NB4 (cell line): ENCODE results near the gene UNK.

Experiments
- DNase-seq: peaks from one replicate; pipeline ENCODE4 v3.0.0; 2010; ENCODE audit warnings: low read depth
- H3K4me3 ChIP-seq: one replicate; pipeline ENCODE4 v1.5.1; 2011; ENCODE audit warnings: mild to moderate bottlenecking, low read depth, low read length, moderate library complexity
- MYC ChIP-seq: IDR thresholded peaks from 2 replicates; pipeline ENCODE4 v1.6.1; 2011; ENCODE audit warnings: low read depth, low read length
- POLR2A ChIP-seq: IDR thresholded peaks from 2 replicates; pipeline ENCODE4 v1.6.1; 2011; ENCODE audit warnings: mild to moderate bottlenecking; ENCODE audit not compliant: insufficient read length; ENCODE audit errors: extremely low read depth
- TF ChIP-seq, protein P1 (sequence below): IDR thresholded peaks from 2 replicates; pipeline ENCODE4 v1.6.1; 2011; ENCODE audit warnings: low read depth, low read length
- TF ChIP-seq, protein P2 (sequence below): IDR thresholded peaks from one replicate; pipeline ENCODE4 v1.5.1; 2012; ENCODE audit warnings: low read depth, low read length

Gene UNK

GRCh38 chr17:75845933-75846691 is 61.5 kb downstream of the UNK start:
- H3K4me3 ChIP-seq = peak overlapping the region; percentile 9
- TF ChIP-seq POLR2A (no peak), MYC (no peak)
- TF ChIP-seq, protein P1, sequence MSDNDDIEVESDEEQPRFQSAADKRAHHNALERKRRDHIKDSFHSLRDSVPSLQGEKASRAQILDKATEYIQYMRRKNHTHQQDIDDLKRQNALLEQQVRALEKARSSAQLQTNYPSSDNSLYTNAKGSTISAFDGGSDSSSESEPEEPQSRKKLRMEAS = no peak
- TF ChIP-seq, protein P2, sequence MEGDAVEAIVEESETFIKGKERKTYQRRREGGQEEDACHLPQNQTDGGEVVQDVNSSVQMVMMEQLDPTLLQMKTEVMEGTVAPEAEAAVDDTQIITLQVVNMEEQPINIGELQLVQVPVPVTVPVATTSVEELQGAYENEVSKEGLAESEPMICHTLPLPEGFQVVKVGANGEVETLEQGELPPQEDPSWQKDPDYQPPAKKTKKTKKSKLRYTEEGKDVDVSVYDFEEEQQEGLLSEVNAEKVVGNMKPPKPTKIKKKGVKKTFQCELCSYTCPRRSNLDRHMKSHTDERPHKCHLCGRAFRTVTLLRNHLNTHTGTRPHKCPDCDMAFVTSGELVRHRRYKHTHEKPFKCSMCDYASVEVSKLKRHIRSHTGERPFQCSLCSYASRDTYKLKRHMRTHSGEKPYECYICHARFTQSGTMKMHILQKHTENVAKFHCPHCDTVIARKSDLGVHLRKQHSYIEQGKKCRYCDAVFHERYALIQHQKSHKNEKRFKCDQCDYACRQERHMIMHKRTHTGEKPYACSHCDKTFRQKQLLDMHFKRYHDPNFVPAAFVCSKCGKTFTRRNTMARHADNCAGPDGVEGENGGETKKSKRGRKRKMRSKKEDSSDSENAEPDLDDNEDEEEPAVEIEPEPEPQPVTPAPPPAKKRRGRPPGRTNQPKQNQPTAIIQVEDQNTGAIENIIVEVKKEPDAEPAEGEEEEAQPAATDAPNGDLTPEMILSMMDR = no peak
- DNase-seq = no peak

DNA sequence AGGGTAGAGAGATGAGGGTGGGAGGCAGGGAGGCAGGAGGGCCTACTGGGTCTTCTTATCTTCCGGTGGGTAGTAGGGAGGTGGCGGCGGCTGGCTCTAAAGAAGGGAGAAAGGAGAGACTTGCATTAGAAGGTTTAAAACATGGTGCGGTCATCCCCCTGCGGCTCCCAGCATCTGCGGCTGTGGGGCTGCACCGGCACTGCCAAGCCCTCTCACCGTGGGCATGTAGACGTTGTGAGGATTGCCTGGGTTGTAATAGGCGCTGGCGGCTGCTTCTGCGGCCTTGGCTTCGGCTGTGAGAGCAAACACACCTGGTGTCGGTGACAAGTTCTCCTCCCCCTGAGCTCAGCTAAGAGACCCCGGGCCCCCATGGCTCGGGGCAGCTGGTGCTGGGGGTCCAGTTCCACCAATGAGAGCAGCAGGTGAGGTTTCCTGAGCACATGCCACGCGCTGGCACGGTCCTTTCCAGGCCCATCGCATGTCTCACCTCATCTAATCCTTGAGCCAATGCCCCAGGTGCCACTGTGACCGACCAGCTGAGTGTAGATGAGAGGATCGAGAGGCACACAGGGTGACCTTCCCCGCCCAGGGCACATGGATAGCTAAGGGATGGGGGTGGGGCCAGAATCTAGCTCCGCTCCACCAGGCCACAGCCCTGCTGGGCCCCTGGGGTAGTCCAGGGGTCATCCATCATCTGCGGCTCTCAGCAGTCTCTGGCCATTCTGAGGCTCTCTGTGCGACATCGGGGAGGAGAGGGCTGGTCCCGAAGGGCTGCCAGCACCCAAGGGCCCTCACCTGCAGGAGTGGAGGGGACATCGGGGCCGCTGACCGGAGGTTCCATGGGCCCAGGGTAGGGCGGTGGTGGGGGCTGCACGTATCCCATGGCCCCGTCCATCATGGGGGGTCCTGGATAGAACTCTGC is 62.3 kb downstream of the UNK start:
- no peak for DNase-seq
- H3K4me3 ChIP-seq = no peak overlapping the region
- TF ChIP-seq, protein P2 = no peak
- TF ChIP-seq, protein P1 = no peak
- no peak for TF ChIP-seq POLR2A
- no peak for TF ChIP-seq MYC

DNA sequence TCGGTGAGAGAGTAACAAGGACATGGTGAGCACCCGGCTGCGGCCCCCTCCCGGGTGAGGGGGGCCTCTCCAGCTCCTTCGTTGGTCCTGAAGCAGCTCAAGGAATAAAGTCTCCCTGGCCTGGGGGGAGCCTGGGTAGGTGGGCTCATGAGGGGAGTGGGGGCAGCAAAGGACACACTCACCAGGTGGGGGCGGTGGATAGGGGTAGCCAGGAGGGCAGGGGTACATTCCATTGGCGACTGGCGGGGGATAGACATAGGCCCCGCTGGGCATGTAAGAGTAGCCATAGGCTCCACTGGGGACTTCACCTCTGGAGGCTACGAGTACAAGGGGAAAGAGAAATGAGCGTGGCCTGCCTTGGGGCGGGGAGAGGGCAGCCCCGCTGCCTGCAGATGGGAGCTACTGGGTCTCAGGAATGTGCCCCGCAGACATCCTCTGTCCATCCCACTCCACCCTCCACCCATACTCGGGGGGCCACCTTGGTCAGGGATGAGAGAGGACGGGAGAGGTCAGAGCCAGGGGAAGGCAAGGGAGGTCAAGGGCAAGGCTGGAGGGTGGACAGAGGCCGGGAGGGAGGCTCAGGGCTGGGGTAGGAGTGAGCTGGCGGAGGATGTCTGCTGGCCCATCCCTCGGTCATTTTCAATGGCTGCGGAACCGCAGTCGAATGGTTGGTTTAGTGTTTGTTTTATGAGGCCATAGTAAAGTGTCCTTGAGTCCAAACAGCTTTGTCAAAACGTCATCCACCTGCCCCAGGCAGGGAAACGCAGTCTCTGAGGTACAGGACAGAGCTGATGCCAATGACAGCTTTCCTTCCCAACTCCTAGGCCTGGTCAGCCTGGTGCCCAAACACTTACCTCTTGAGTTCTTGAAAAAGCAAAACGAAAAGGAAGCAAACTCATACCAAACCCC is 63.3 kb downstream of the UNK start:
- DNase-seq = no peak
- TF ChIP-seq, protein P1 = no peak
- TF ChIP-seq MYC = no peak
- TF ChIP-seq POLR2A = no peak
- TF ChIP-seq, protein P2 = no peak
- H3K4me3 ChIP-seq = no peak overlapping the region

GRCh38 chr17:75848523-75849278 is 64.1 kb downstream of the UNK start:
- DNase-seq = peak; percentile 66
- H3K4me3 ChIP-seq = no peak overlapping the region
- TF ChIP-seq POLR2A (no peak), MYC (no peak)
- TF ChIP-seq, protein P2 = peak; percentile 75
- TF ChIP-seq, protein P1 = no peak

DNA sequence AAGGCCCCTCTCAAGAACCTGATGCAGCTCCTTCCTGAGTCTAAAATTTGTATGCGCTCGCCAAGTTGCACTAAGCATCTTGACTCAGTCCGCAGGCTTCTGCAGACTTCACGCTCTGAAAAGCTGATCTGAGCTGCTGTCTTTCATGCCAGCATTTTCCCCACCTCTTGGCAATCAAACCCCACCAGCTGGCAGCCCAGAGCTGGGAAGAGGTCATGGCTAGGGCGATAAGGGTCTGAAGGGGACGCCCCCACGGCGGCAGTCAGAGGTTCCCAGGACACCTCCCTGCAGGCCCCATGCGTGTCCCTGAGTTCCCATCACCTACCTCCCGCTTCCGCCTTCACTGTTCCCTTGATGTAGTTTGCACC is 64.7 kb downstream of the UNK start:
- TF ChIP-seq MYC (no peak), POLR2A (no peak)
- TF ChIP-seq, protein P1 = no peak
- TF ChIP-seq, protein P2 = no peak
- H3K4me3 ChIP-seq = no peak overlapping the region
- no peak for DNase-seq
